A549 (cell line): ENCODE data around the gene SLC16A1. TPM values are rescaled to one million over a fixed set of nuclear protein-coding genes. Genes with fewer than 3 reads are reported as not detected.

ENCODE experiments used
- ATOH8 ChIP-seq: fragments of 250-450 bp; sonication (Bioruptor Pico); IDR thresholded peaks from 2 replicates; pipeline ENCODE4 v1.5.0; 2020; ENCODE audit warnings: low read depth, mild to moderate bottlenecking, moderate library complexity
- CBX2 ChIP-seq: fragments of 200-600 bp; sonication (generic); IDR thresholded peaks from 2 replicates; pipeline ENCODE4 v1.6.1; 2016; ENCODE audit warnings: low read depth, mild to moderate bottlenecking, borderline replicate concordance
- CBX8 ChIP-seq: fragments of 200-600 bp; sonication (generic); IDR thresholded peaks from 2 replicates; pipeline ENCODE4 v1.6.1; 2016
- CHD2 ChIP-seq: fragments of 150-350 bp; IDR thresholded peaks from 2 replicates; pipeline ENCODE4 v1.6.1; 2014; ENCODE audit warnings: low read length; ENCODE audit not compliant: partially characterized antibody
- CHD4 ChIP-seq: fragments of 200-600 bp; sonication (generic); IDR thresholded peaks from 2 replicates; pipeline ENCODE4 v1.6.1; 2016; ENCODE audit warnings: antibody characterized with exemption, mild to moderate bottlenecking, borderline replicate concordance
- EHF ChIP-seq: fragments of 250-450 bp; sonication (Bioruptor Pico); IDR thresholded peaks from 2 replicates; pipeline ENCODE4 v1.5.0; 2020; ENCODE audit warnings: mild to moderate bottlenecking
- EHMT2 ChIP-seq: fragments of 200-600 bp; sonication (generic); IDR thresholded peaks from 2 replicates; pipeline ENCODE4 v1.6.1; 2016; ENCODE audit warnings: antibody characterized with exemption, low read depth, mild to moderate bottlenecking, moderate library complexity
- FOXS1 ChIP-seq: fragments of 250-450 bp; sonication (Bioruptor Pico); IDR thresholded peaks from 2 replicates; pipeline ENCODE4 v1.5.0; 2020; ENCODE audit warnings: mild to moderate bottlenecking, moderate library complexity
- GATA3 ChIP-seq: IDR thresholded peaks from 2 replicates; pipeline ENCODE4 v1.6.1; 2012; ENCODE audit warnings: borderline replicate concordance
- HEYL ChIP-seq: fragments of 250-450 bp; sonication (Bioruptor Pico); IDR thresholded peaks from 2 replicates; pipeline ENCODE4 v1.8.0; 2021; ENCODE audit warnings: mild to moderate bottlenecking, moderate library complexity
- HOXA7 ChIP-seq: fragments of 250-450 bp; sonication (Bioruptor Pico); IDR thresholded peaks from 2 replicates; pipeline ENCODE4 v1.5.0; 2020; ENCODE audit warnings: mild to moderate bottlenecking, moderate library complexity
- HOXB13 ChIP-seq: fragments of 250-450 bp; sonication (Bioruptor Pico); IDR thresholded peaks from 2 replicates; pipeline ENCODE4 v1.5.0; 2020; ENCODE audit warnings: low read depth, mild to moderate bottlenecking, moderate library complexity
- JUN ChIP-seq, 2 experiments: fragments of >200 bp; sonication (Bioruptor Twin); formaldehyde crosslinking; IDR thresholded peaks; 2 replicates in 1 of 2; 3 replicates in 1 of 2; pipeline ENCODE4 v1.6.1; 2016 to 2017
- KDM1A ChIP-seq: fragments of 200-600 bp; sonication (generic); IDR thresholded peaks from 2 replicates; pipeline ENCODE4 v1.6.1; 2016; ENCODE audit warnings: low read depth, mild to moderate bottlenecking
- MAZ ChIP-seq: fragments of 150-350 bp; IDR thresholded peaks from 2 replicates; pipeline ENCODE4 v1.6.1; 2014; ENCODE audit warnings: antibody characterized with exemption, low read depth, low read length, borderline replicate concordance
- NPAS2 ChIP-seq: fragments of 250-450 bp; sonication (Bioruptor Pico); IDR thresholded peaks from 2 replicates; pipeline ENCODE4 v1.8.0; 2022; ENCODE audit warnings: mild to moderate bottlenecking, moderate library complexity, borderline replicate concordance
- NR3C1 ChIP-seq: fragments of >200 bp; sonication (Bioruptor Twin); formaldehyde crosslinking; IDR thresholded peaks from 3 replicates; pipeline ENCODE4 v1.6.1; 2017
- POLR2AphosphoS2 ChIP-seq: conservative IDR thresholded peaks from 2 replicates; pipeline ENCODE4 v1.6.1; 2012; ENCODE audit warnings: low read length, improper control_type of control experiment, inconsistent platforms
- RARB ChIP-seq: fragments of 250-450 bp; sonication (Bioruptor Pico); IDR thresholded peaks from 2 replicates; pipeline ENCODE4 v1.8.0; 2021; ENCODE audit warnings: mild to moderate bottlenecking, moderate library complexity
- RCOR1 ChIP-seq: fragments of 150-350 bp; IDR thresholded peaks from 2 replicates; pipeline ENCODE4 v1.6.1; 2014; ENCODE audit warnings: antibody characterized with exemption, low read length, low read depth
- RNF2 ChIP-seq: fragments of 200-600 bp; sonication (generic); IDR thresholded peaks from 2 replicates; pipeline ENCODE4 v1.6.1; 2016; ENCODE audit warnings: low read depth, mild to moderate bottlenecking, antibody characterized with exemption, moderate library complexity, borderline replicate concordance
- SMC3 ChIP-seq: fragments of >200 bp; sonication (Bioruptor Twin); formaldehyde crosslinking; IDR thresholded peaks from 3 replicates; pipeline ENCODE4 v1.6.1; 2018; ENCODE audit warnings: inconsistent platforms
- SREBF2 ChIP-seq: fragments of 450-650 bp; IDR thresholded peaks from 2 replicates; pipeline ENCODE4 v1.6.1; 2014; ENCODE audit warnings: mild to moderate bottlenecking, moderate library complexity
- TP53 ChIP-seq: fragments of 250-450 bp; sonication (Bioruptor Pico); IDR thresholded peaks from 2 replicates; pipeline ENCODE4 v1.5.0; 2021; ENCODE audit warnings: mild to moderate bottlenecking, moderate library complexity
- ZC3H11A ChIP-seq: fragments of 450-650 bp; IDR thresholded peaks from 2 replicates; pipeline ENCODE4 v1.6.1; 2014; ENCODE audit warnings: antibody characterized with exemption, mild to moderate bottlenecking
- ZFP36 ChIP-seq: fragments of 450-650 bp; IDR thresholded peaks from 2 replicates; pipeline ENCODE4 v1.6.1; 2014; ENCODE audit warnings: borderline replicate concordance; ENCODE audit not compliant: partially characterized antibody
- ZNF302 ChIP-seq: fragments of 250-450 bp; sonication (Bioruptor Pico); IDR thresholded peaks from 2 replicates; pipeline ENCODE4 v1.9.0; 2021; ENCODE audit warnings: inconsistent platforms, mild to moderate bottlenecking, moderate library complexity
- polyA plus RNA-seq, 4 experiments: library from polyadenylated mRNA; depleted of rRNA in 3 of 4; stranded (reverse); fragments of >200 nt; fragmentation: RNase III in 1 of 4; extraction: RNeasy Plus Mini Kit Qiagen cat#74134 plus additional on column Dnase treatment in 1 of 4; gene quantifications; 2 replicates in 3 of 4; 3 replicates in 1 of 4; pipeline ENCODE4 v1.2.3, GENCODE V29; 2011 to 2017
- TF ChIP-seq, protein P1 (sequence below): IDR thresholded peaks from 2 replicates; pipeline ENCODE4 v1.6.1; 2012
- TF ChIP-seq, protein P2 (sequence below): fragments of 450-650 bp; IDR thresholded peaks from 2 replicates; pipeline ENCODE4 v1.6.1; 2014; ENCODE audit warnings: antibody characterized with exemption
- TF ChIP-seq, protein P3 (sequence below): fragments of 250-450 bp; sonication (Bioruptor Pico); IDR thresholded peaks from 2 replicates; pipeline ENCODE4 v1.5.0; 2021; ENCODE audit warnings: mild to moderate bottlenecking, moderate library complexity, borderline replicate concordance

The SLC16A1 gene
- polyA plus RNA-seq, 2 of the 4 experiments (the other 2 are of a cell fraction) = 42.7 to 70.2 TPM

DNA sequence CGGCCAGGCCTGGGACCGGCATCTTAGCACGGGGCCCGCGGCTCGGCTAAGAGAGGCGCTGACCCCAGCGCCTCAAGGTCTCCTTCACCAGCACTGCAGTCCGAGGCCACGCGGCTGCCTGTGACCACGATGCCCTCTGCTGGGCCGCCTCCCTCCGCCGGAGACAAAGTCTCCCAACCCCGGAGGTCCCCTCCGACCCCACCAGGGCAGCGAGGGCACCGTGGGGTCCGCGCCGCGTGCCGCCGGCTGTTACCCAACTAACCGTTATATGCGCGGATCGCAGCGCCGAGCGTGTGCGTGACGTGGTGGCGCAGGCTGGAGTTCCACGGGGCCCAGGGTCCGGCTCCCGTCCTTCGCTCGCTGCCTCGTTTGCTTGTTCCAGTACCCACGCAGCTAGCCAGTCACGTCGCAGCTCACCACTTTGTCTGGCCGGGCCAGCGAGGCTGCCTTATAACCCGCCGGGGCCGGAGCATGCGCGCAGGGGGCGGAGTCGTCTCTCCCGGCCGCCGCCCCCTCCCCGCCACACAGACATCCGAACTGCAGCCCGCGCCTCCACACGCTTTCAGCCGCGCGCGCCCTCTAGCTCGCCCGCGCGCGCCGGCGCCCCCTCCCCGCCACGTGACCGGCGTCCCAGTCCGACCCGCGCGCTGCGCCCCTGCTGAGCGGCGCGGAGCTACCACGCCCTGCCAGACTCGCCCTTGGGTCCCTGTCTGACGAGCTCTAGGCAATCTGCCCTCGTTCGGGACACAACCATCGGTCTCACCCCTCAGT, at the start of gene SLC16A1 (continued):
- no peak for TF ChIP-seq RCOR1
- TF ChIP-seq MAZ = no peak
- TF ChIP-seq SREBF2 = no peak
- peak; percentile 60 for TF ChIP-seq SMC3
- TF ChIP-seq EHF (CRISPR knock-in tag) = no peak
- TF ChIP-seq, protein P1, sequence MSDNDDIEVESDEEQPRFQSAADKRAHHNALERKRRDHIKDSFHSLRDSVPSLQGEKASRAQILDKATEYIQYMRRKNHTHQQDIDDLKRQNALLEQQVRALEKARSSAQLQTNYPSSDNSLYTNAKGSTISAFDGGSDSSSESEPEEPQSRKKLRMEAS = peak; percentile 77
- no peak for TF ChIP-seq GATA3
- peak; percentile 37 to 93; a peak in 4 of 5 replicates for TF ChIP-seq JUN (IDR thresholded peaks at IDR 0.05)
- no peak for TF ChIP-seq EHMT2
- TF ChIP-seq HEYL = no peak
- no peak for TF ChIP-seq CHD2
- TF ChIP-seq ATOH8 (CRISPR knock-in tag) = no peak
- TF ChIP-seq CBX8 = no peak
- TF ChIP-seq TP53 (CRISPR knock-in tag) = no peak
- no peak for TF ChIP-seq POLR2AphosphoS2
- TF ChIP-seq FOXS1 (CRISPR knock-in tag) = no peak
- TF ChIP-seq RARB (CRISPR knock-in tag) = no peak
- peak; percentile 85 for TF ChIP-seq NPAS2 (CRISPR knock-in tag)
- TF ChIP-seq, protein P2, sequence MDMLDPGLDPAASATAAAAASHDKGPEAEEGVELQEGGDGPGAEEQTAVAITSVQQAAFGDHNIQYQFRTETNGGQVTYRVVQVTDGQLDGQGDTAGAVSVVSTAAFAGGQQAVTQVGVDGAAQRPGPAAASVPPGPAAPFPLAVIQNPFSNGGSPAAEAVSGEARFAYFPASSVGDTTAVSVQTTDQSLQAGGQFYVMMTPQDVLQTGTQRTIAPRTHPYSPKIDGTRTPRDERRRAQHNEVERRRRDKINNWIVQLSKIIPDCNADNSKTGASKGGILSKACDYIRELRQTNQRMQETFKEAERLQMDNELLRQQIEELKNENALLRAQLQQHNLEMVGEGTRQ = peak; percentile 26; the same call in 1 of the 2 replicates
- no peak for TF ChIP-seq RNF2
- no peak for TF ChIP-seq ZFP36
- no peak for TF ChIP-seq HOXB13 (CRISPR knock-in tag)
- TF ChIP-seq CHD4 = no peak
- TF ChIP-seq ZNF302 (CRISPR knock-in tag) = no peak
- TF ChIP-seq KDM1A = no peak
- no peak for TF ChIP-seq NR3C1
- TF ChIP-seq, protein P3, sequence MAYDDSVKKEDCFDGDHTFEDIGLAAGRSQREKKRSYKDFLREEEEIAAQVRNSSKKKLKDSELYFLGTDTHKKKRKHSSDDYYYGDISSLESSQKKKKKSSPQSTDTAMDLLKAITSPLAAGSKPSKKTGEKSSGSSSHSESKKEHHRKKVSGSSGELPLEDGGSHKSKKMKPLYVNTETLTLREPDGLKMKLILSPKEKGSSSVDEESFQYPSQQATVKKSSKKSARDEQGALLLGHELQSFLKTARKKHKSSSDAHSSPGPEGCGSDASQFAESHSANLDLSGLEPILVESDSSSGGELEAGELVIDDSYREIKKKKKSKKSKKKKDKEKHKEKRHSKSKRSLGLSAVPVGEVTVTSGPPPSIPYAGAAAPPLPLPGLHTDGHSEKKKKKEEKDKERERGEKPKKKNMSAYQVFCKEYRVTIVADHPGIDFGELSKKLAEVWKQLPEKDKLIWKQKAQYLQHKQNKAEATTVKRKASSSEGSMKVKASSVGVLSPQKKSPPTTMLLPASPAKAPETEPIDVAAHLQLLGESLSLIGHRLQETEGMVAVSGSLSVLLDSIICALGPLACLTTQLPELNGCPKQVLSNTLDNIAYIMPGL (CRISPR knock-in tag) = no peak
- TF ChIP-seq HOXA7 (CRISPR knock-in tag) = no peak
- TF ChIP-seq CBX2 = no peak
- no peak for TF ChIP-seq ZC3H11A
- TF ChIP-seq, all 56 proteins: peak for 15
